Mesothelial cell of epicardium (in vitro differentiated cells): ENCODE data around the gene CTNNBIP1. TPM values are rescaled to one million over a fixed set of nuclear protein-coding genes. Genes with fewer than 3 reads are reported as not detected.

Experiments
- DNase-seq, 2 experiments: peaks; one replicate each; pipeline ENCODE4 v3.0.0; 2021; ENCODE audit warnings: low spot score in 2 of 2; ENCODE audit not compliant: unreplicated experiment in 2 of 2
- H3K27ac Mint-ChIP-seq: 2 replicates; pipeline ENCODE4 v1.8.0; 2021; ENCODE audit warnings: mixed read lengths
- H3K27me3 Mint-ChIP-seq: 2 replicates; pipeline ENCODE4 v1.8.0; 2021; ENCODE audit warnings: low read depth, mixed read lengths
- H3K36me3 Mint-ChIP-seq: 2 replicates; pipeline ENCODE4 v1.8.0; 2021; ENCODE audit warnings: mixed read lengths
- H3K4me1 Mint-ChIP-seq: 2 replicates; pipeline ENCODE4 v1.8.0; 2021; ENCODE audit warnings: mixed read lengths
- H3K4me3 Mint-ChIP-seq: 2 replicates; pipeline ENCODE4 v1.8.0; 2021; ENCODE audit warnings: mild to moderate bottlenecking, moderate library complexity, mixed read lengths
- H3K9me3 Mint-ChIP-seq: 2 replicates; pipeline ENCODE4 v1.8.0; 2021; ENCODE audit warnings: mixed read lengths
- total RNA-seq: library from RNA; stranded (reverse); gene quantifications from 3 replicates; pipeline ENCODE4 v1.2.1, GENCODE V29; 2021
- TF ChIP-seq, protein P1 (sequence below): fragments of 200-600 bp; sonication (generic); IDR thresholded peaks from one replicate; pipeline ENCODE4 v1.5.0; 2021; ENCODE audit warnings: antibody characterized with exemption; ENCODE audit not compliant: unreplicated experiment

The CTNNBIP1 gene
- total RNA-seq, 1 donor from 2014 or later = 51.5 TPM

DNA sequence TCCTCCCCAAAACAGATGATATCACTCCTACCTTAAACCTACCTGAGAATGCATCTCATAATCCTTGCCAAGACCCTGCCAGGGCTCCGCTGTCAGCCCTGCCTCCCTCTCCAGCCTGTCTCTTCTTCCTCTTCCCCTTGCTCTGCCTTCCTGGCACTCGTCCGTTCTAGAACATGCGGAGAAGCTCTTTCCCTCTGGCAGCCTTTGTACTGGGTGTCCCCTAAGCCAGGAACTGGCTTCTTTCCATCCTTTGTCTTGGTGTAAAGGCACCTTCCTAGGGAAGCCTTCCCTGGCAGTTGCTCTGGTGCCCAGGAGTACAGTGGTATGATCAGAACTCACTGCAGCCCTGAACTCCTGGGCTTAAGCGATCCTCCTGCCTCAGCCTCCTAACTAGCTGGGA lies 36.1 kb downstream of the CTNNBIP1 start:
- Mint-ChIP-seq H3K9me3 (no peaks in the 10 kb centered on the region), H3K36me3 (peaks cover 3% of the 10 kb centered on the region), H3K4me1 (peaks cover 12% of the 10 kb centered on the region), H3K4me3 (no peak overlapping the region), H3K27ac (no peak overlapping the region), H3K27me3 (no peaks in the 10 kb centered on the region)
- no peak for DNase-seq
- TF ChIP-seq, protein P1, sequence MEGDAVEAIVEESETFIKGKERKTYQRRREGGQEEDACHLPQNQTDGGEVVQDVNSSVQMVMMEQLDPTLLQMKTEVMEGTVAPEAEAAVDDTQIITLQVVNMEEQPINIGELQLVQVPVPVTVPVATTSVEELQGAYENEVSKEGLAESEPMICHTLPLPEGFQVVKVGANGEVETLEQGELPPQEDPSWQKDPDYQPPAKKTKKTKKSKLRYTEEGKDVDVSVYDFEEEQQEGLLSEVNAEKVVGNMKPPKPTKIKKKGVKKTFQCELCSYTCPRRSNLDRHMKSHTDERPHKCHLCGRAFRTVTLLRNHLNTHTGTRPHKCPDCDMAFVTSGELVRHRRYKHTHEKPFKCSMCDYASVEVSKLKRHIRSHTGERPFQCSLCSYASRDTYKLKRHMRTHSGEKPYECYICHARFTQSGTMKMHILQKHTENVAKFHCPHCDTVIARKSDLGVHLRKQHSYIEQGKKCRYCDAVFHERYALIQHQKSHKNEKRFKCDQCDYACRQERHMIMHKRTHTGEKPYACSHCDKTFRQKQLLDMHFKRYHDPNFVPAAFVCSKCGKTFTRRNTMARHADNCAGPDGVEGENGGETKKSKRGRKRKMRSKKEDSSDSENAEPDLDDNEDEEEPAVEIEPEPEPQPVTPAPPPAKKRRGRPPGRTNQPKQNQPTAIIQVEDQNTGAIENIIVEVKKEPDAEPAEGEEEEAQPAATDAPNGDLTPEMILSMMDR = no peak

DNA sequence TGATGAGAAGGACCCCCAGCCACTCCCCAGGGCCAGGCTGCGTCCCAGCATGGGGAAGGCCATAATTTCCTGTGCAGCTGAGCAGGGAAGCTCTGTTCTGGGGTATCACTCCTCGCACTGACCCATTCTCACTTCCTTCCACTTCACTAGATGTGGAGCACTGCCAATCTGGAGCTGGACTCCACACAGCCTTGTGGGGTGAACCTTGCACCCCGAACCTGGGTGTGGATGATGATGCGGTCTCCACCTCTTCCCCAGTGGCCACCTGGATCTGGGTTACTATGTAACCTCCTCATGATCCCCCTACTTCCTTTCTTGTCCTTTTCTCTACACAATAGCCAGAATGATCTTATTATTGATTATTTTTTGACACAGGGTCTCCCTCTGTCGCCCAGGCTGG lies 36.7 kb downstream of the CTNNBIP1 start:
- peaks cover 12% of the 10 kb centered on the region for H3K4me1 Mint-ChIP-seq
- H3K27ac Mint-ChIP-seq = no peak overlapping the region
- H3K27me3 Mint-ChIP-seq = no peaks in the 10 kb centered on the region
- H3K4me3 Mint-ChIP-seq = no peak overlapping the region
- no peak for DNase-seq
- TF ChIP-seq, protein P1 = no peak
- no peaks in the 10 kb centered on the region for H3K36me3 Mint-ChIP-seq
- H3K9me3 Mint-ChIP-seq = no peaks in the 10 kb centered on the region

DNA sequence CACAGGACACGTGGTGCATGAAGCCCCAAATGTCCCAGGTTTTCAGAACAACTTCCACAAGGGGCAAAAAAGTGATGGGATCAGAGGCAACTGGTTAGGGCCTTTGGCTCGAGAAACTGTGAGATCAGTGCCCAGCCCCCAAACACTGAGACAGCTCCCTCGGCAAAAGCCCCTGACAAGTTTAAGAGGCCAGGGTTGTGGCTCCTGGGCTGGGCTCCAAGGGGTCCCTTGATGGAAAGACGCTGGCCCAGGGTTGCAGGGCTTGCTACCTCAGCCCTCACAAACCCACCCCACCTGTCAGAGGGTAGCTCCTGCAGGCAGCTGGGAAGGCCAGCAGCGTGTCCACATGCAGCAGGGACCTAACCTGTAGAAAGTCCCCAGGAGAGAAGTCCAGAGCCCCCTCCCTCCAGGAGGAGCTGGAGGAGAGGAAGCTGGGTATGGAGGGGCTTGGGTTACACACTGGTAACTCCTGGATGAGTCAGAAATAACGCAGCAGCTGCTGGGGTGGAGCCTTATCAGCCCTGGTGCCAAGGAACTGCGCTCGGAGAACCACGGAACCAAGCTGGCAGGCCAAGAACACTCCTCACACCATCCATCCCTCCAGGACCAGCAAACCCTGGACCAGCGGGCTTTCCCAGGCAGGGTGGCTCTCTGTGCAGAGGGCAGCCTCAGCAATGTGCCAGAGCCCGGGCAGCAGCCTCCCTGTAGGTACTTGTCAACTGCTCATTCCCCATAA lies 37.5 kb downstream of the CTNNBIP1 start:
- TF ChIP-seq, protein P1 = no peak
- no peaks in the 10 kb centered on the region for H3K9me3 Mint-ChIP-seq
- no peaks in the 10 kb centered on the region for H3K27me3 Mint-ChIP-seq
- H3K4me1 Mint-ChIP-seq = peaks cover 12% of the 10 kb centered on the region
- H3K27ac Mint-ChIP-seq = no peak overlapping the region
- DNase-seq = no peak
- H3K36me3 Mint-ChIP-seq = no peaks in the 10 kb centered on the region
- H3K4me3 Mint-ChIP-seq = no peak overlapping the region

DNA sequence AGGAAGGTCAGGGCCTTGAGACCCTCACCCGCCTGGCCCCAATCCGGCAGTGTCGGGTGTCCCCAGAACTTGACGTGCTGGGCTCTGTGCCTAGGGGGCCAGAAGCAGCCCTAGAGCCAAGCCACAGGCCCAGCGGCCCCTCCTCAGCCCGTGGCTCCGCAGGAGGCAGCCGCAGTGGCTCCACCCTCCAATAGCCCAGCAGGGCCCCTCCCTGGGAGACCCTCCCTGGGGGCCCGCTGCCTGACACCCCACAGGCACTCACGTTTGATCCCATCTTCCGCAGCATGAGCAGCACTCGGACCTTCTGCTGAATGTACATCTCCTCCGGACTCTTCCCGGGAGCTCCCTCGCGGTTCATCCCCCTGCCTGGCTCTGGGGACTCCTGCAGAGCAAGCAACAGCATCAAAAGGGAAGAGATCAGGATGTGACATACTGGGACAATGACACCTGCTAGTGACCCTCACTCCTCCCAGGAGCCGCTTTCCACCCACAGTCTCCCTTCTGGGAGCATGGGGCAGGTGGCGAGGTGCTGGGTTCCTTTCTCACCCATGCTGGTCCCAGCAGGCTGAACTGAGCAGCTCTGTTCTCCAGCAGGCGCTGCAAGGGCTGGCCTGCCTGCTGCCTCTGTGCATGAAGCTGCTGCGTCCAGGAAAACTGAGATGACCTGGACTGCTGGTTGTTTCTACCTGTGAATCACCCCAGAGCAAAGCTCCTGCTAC lies 38.2 kb downstream of the CTNNBIP1 start:
- TF ChIP-seq, protein P1 = no peak
- no peaks in the 10 kb centered on the region for H3K27me3 Mint-ChIP-seq
- DNase-seq = no peak
- no peaks in the 10 kb centered on the region for H3K9me3 Mint-ChIP-seq
- H3K27ac Mint-ChIP-seq = no peak overlapping the region
- peaks cover under 1% of the 10 kb centered on the region for H3K36me3 Mint-ChIP-seq
- H3K4me3 Mint-ChIP-seq = no peak overlapping the region
- peaks cover 12% of the 10 kb centered on the region for H3K4me1 Mint-ChIP-seq

DNA sequence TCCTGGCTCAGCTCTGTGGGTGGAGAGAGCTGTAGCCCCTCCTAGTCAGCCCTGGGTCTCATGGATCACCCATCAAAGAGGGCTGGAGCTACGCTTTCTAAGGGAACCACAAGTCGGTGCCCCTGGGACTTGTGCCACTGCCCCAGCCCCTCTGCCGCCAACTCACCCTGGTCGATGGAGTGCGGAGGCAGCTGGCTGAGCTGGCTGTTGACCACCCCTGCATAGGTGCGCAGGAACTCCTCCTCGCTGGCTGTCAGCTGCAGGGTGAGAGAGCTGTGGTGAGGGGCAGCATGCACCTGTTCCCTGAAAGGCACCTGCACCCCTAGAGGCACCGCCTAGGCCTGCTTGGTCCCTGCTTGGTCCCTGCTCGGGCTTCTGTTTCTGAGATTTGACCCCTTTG lies 39.0 kb downstream of the CTNNBIP1 start:
- Mint-ChIP-seq H3K27me3 (no peaks in the 10 kb centered on the region), H3K4me1 (peaks cover 12% of the 10 kb centered on the region), H3K9me3 (no peaks in the 10 kb centered on the region), H3K36me3 (peaks cover 3% of the 10 kb centered on the region), H3K4me3 (no peak overlapping the region), H3K27ac (no peak overlapping the region)
- no peak for DNase-seq
- TF ChIP-seq, protein P1 = no peak
